Cardiac septum (tissue), 1 donor: ENCODE results near the gene MYLIP. TPM values are rescaled to one million over a fixed set of nuclear protein-coding genes. Genes with fewer than 3 reads are reported as not detected.

Source experiments
- DNase-seq: peaks from one replicate; pipeline ENCODE4 v3.0.0-alpha.2; 2020; ENCODE audit warnings: low spot score
- intact Hi-C: fragments of 100-400 bp; cut with DNase I; formaldehyde crosslinking; loops from one replicate; pipeline ENCODE4 v1.14.0; 2022
- long read RNA-seq: library from polyadenylated mRNA; unstranded; transcript quantifications from one replicate; pipeline ENCODE4 v2.0.0, GENCODE V29; 2021
- total RNA-seq: library from RNA; stranded (reverse); fragmentation: NEBNext Ultra II Directional; extraction: Animal tissue kit (Norgen Biotek cat#: 25700); gene quantifications from one replicate; pipeline ENCODE4 v1.2.1, GENCODE V29; 2021
- donor health status: DM: no; HTN: no; CAD: no.

Gene MYLIP
- 17.6 TPM for total RNA-seq
- long read RNA-seq, transcript MYLIP-202 (7 exons, 1,666 nt): major isoform, 15 of 23 reads
- long read RNA-seq, partial matches to known transcripts: 3 of 23 reads
- long read RNA-seq, other reads (novel, unspliced or antisense): 5 of 23 reads

GRCh38 chr6:16128759-16129622, at the start of gene MYLIP:
MYLIP (plus strand) TSS chr6:16129086; CDS start chr6:16129323, 237 bp downstream.
- peak; percentile 100 for DNase-seq
- intact Hi-C loops: loop anchor here (2.0 to 5.0 kb wide), 3 partner anchors 53 to 438 kb away; no protein-coding TSS in a partner anchor

GRCh38 chr6:16079354-16079753, 49.5 kb upstream of the MYLIP start:
- no peak for DNase-seq
- intact Hi-C loops: no loop called here

- intact Hi-C loops: no loop called here
- DNase-seq: no peak
These were observed 48.7 kb upstream of the MYLIP start for GRCh38 chr6:16080204-16080603.

- intact Hi-C loops: no loop called here
- no peak for DNase-seq
These were observed 47.6 kb upstream of the MYLIP start for GRCh38 chr6:16081326-16081725.

- no peak for DNase-seq
- intact Hi-C loops: no loop called here
These were observed 46.5 kb upstream of the MYLIP start for GRCh38 chr6:16082361-16082760.

GRCh38 chr6:16086965-16087364, 41.9 kb upstream of the MYLIP start:
- intact Hi-C loops: no loop called here

GRCh38 chr6:16087386-16087785, 41.5 kb upstream of the MYLIP start:
- intact Hi-C loops: no loop called here
- no peak for DNase-seq

More at GRCh38 chr6:16086965-16087364, 41.9 kb upstream of the MYLIP start:
- no peak for DNase-seq

GRCh38 chr6:16088409-16088808, 40.5 kb upstream of the MYLIP start:
- DNase-seq: no peak
- intact Hi-C loops: no loop called here

GRCh38 chr6:16089232-16090062, 39.4 kb upstream of the MYLIP start:
- DNase-seq: no peak
- intact Hi-C loops: no loop called here

- DNase-seq: no peak
- intact Hi-C loops: no loop called here
These were observed 38.4 kb upstream of the MYLIP start for GRCh38 chr6:16090452-16090851.

- intact Hi-C loops: no loop called here
- no peak for DNase-seq
These were observed 38.0 kb upstream of the MYLIP start for GRCh38 chr6:16090920-16091319.

GRCh38 chr6:16092140-16092539, 36.7 kb upstream of the MYLIP start:
- intact Hi-C loops: no loop called here
- DNase-seq: no peak

- no peak for DNase-seq
- intact Hi-C loops: no loop called here
These were observed 35.9 kb upstream of the MYLIP start for GRCh38 chr6:16092990-16093389.

- DNase-seq: no peak
- intact Hi-C loops: no loop called here
These were observed 33.7 kb upstream of the MYLIP start for GRCh38 chr6:16095180-16095579.

- intact Hi-C loops: no loop called here
- no peak for DNase-seq
These were observed 31.3 kb upstream of the MYLIP start for GRCh38 chr6:16097382-16098171.

- intact Hi-C loops: no loop called here
- no peak for DNase-seq
These were observed 30.7 kb upstream of the MYLIP start for GRCh38 chr6:16098211-16098610.

- intact Hi-C loops: no loop called here
- DNase-seq: no peak
These were observed 26.7 kb upstream of the MYLIP start for GRCh38 chr6:16102208-16102607.

- no peak for DNase-seq
- intact Hi-C loops: no loop called here
These were observed 25.2 kb upstream of the MYLIP start for GRCh38 chr6:16103722-16104121.

- intact Hi-C loops: no loop called here
- DNase-seq: no peak
These were observed 24.1 kb upstream of the MYLIP start for GRCh38 chr6:16104624-16105433.
